AG04450 (cell line): ENCODE measurements around the gene MEGF8. TPM values are rescaled to one million over a fixed set of nuclear protein-coding genes. Genes with fewer than 3 reads are reported as not detected.

Source experiments
- CTCF ChIA-PET: fragments of 300-600, 350-600 bp; formaldehyde crosslinking; extraction: SDS; loops from one replicate; lab custom pipeline; 2022; ENCODE audit warnings: antibody characterized with exemption, inconsistent platforms; lab: Charles Lee
- POLR2A ChIA-PET: fragments of 350-600 bp; formaldehyde crosslinking; extraction: SDS; loops from one replicate; lab custom pipeline; 2021; ENCODE audit warnings: antibody characterized with exemption, inconsistent platforms; lab: Yijun Ruan, JAX
- DNase-seq: peaks from one replicate; pipeline ENCODE4 v3.0.0-alpha.2; 2011; ENCODE audit warnings: low read depth, low spot score
- H3K27ac ChIP-seq: one replicate; pipeline ENCODE4 v1.5.1; 2012; ENCODE audit warnings: low read depth, low read length, control low read depth
- H3K27me3 ChIP-seq: one replicate; pipeline ENCODE4 v1.6.0; 2012; ENCODE audit warnings: low read length; ENCODE audit not compliant: control insufficient read depth, insufficient read depth
- H3K4me3 ChIP-seq: 2 replicates; pipeline ENCODE4 v1.5.1; 2011; ENCODE audit warnings: mild to moderate bottlenecking, low read depth, low read length, control low read depth
- H3K9me3 ChIP-seq: 2 replicates; pipeline ENCODE4 v1.5.1; 2012; ENCODE audit warnings: low read length; ENCODE audit not compliant: control insufficient read depth, insufficient read depth
- CTCF ChIP-seq: IDR thresholded peaks from 2 replicates; pipeline ENCODE4 v1.5.1; 2011; ENCODE audit warnings: low read depth, low read length, control low read depth, inconsistent platforms
- polyA plus RNA-seq: library from polyadenylated mRNA; depleted of rRNA; stranded (reverse); fragments of >200 nt; gene quantifications from 2 replicates; pipeline ENCODE4 v1.2.3, GENCODE V29; 2011

Gene MEGF8
- polyA plus RNA-seq, 1 experiment, result 10.6 TPM

GRCh38 chr19:42286349-42287016 is 39.0 kb upstream of the MEGF8 start:
- H3K27me3 ChIP-seq, result no peaks in the 10 kb centered on the region
- no peak overlapping the region for H3K27ac ChIP-seq
- no peaks in the 10 kb centered on the region; the same call in 1 of the 2 replicates for H3K9me3 ChIP-seq
- no peak for TF ChIP-seq CTCF
- ChIA-PET POLR2A (no interaction called here), CTCF (interaction anchor here (0.8 kb wide), 1 partner anchor 41 kb away, joined by 3 read pairs; no protein-coding TSS in a partner anchor)
- H3K4me3 ChIP-seq, result peak overlapping the region; percentile 32
- no peak for DNase-seq

GRCh38 chr19:42287017-42287826 is 38.2 kb upstream of the MEGF8 start:
- ChIA-PET POLR2A (interaction anchor here (0.6 kb wide), 1 partner anchor 18 kb away, joined by 3 read pairs; no protein-coding TSS in a partner anchor), CTCF (interaction anchor here (0.8 to 1.2 kb wide), 2 partner anchors 8 to 9 kb away, joined by 3 read pairs; no protein-coding TSS in a partner anchor)
- Histone ChIP-seq H3K9me3 (no peaks in the 10 kb centered on the region; the same call in 1 of the 2 replicates), H3K4me3 (no peak overlapping the region), H3K27ac (no peak overlapping the region), H3K27me3 (no peaks in the 10 kb centered on the region)
- TF ChIP-seq CTCF, result no peak
- no peak for DNase-seq

- TF ChIP-seq CTCF, result no peak
- Histone ChIP-seq H3K4me3 (no peak overlapping the region), H3K27ac (no peak overlapping the region), H3K27me3 (no peaks in the 10 kb centered on the region), H3K9me3 (no peaks in the 10 kb centered on the region; the same call in 1 of the 2 replicates)
- CTCF ChIA-PET, result interaction anchor here (0.8 to 1.2 kb wide), 3 partner anchors 8 to 42 kb away, joined by 3 read pairs; no protein-coding TSS in a partner anchor
- DNase-seq, result no peak
- POLR2A ChIA-PET, result interaction anchor here (0.6 kb wide), 1 partner anchor 18 kb away, joined by 3 read pairs; no protein-coding TSS in a partner anchor
These were observed 37.7 kb upstream of the MEGF8 start for GRCh38 chr19:42287827-42288107.

GRCh38 chr19:42288387-42288786 is 37.0 kb upstream of the MEGF8 start:
- TF ChIP-seq CTCF, result no peak
- DNase-seq, result no peak
- no peaks in the 10 kb centered on the region; the same call in 1 of the 2 replicates for H3K9me3 ChIP-seq
- H3K27ac ChIP-seq, result no peak overlapping the region
- no peak overlapping the region for H3K4me3 ChIP-seq
- no peaks in the 10 kb centered on the region for H3K27me3 ChIP-seq
- POLR2A ChIA-PET, result no interaction called here
- CTCF ChIA-PET, result interaction anchor here (0.8 to 1.2 kb wide), 3 partner anchors 8 to 42 kb away, joined by 3 to 4 read pairs (median 3); no protein-coding TSS in a partner anchor
